Gastrocnemius medialis (tissue), 4 donors: ENCODE results near the gene NCOA3.

Experiments
- POLR2A ChIP-seq, 2 donors: fragments of 450-650 bp; IDR thresholded peaks; one replicate each; pipeline ENCODE4 v1.6.1; 2017; ENCODE audit warnings: antibody characterized with exemption in 2 of 2, mild to moderate bottlenecking in 2 of 2, moderate library complexity in 2 of 2
- TF ChIP-seq, protein P1 (sequence below), 5 experiments: fragments of 450-650 bp in 3 of 5; fragments of 200-600 bp in 2 of 5; sonication (generic) in 2 of 5; IDR thresholded peaks in 4 of 5; conservative IDR thresholded peaks in 1 of 5; 1 replicate in 4 of 5; 2 replicates in 1 of 5; pipeline ENCODE4 v1.5.1; 2016 to 2019; ENCODE audit warnings: antibody characterized with exemption in 5 of 5, mild to moderate bottlenecking in 3 of 5, moderate library complexity in 3 of 5

DNA sequence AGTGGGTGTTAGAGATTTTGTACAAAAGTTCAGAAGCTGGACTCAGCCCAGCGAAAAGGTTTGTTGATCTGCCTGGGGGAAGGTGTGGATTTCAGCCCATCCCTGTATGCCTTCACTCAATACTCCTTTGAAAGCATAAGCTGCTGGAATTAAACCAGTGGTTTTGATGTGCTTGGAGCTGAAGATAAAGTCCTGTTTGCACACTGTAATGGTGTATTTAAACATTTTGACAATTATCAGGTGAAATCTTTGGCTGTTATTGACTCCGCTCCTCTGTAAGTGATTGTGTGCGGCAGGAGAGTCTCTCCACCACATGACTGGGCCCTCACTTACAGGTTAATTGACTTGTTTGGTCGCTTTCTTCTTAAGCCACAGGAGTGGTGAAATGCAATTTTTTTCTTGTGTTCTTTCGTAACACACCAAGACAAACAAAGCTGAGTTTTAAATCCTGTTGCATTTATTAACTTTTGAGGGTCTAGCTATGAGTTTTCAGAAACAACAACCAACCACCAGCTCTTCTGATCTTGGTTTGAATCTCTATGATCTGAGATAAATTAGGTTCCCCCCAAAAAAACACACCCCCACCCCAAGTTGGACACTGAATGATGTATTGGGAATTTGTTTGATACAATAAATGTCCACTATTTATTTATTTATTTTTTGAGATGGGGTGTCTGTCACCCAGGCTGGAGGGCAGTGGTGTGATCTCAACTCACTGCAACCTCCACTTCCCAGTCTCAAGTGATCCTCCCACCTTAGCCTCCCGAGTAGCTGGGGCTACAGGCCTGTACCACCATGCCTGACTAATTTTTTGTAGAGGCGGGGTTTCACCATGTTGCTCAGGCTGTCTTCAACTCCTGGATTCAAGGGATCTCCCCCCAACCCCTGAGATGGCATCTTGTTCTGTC is 46.3 kb upstream of the NCOA3 start:
- TF ChIP-seq, protein P1, sequence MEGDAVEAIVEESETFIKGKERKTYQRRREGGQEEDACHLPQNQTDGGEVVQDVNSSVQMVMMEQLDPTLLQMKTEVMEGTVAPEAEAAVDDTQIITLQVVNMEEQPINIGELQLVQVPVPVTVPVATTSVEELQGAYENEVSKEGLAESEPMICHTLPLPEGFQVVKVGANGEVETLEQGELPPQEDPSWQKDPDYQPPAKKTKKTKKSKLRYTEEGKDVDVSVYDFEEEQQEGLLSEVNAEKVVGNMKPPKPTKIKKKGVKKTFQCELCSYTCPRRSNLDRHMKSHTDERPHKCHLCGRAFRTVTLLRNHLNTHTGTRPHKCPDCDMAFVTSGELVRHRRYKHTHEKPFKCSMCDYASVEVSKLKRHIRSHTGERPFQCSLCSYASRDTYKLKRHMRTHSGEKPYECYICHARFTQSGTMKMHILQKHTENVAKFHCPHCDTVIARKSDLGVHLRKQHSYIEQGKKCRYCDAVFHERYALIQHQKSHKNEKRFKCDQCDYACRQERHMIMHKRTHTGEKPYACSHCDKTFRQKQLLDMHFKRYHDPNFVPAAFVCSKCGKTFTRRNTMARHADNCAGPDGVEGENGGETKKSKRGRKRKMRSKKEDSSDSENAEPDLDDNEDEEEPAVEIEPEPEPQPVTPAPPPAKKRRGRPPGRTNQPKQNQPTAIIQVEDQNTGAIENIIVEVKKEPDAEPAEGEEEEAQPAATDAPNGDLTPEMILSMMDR (IDR thresholded peaks at IDR 0.05 in 4 of 5, conservative IDR thresholded peaks at IDR 0.05 in 1 of 5): no peak
- TF ChIP-seq POLR2A (IDR thresholded peaks at IDR 0.05): no peak
